HFF-Myc (cell line): Measurements from ENCODE around the gene CYP4V2.

Source experiments
- DNase-seq: peaks from one replicate; pipeline ENCODE4 v3.0.0-alpha.2; 2011; ENCODE audit warnings: low read depth; ENCODE audit errors: extremely low read depth
- H3K4me3 ChIP-seq: replicated peaks from 2 replicates; pipeline ENCODE4 v1.5.1; 2011; ENCODE audit warnings: low read depth, mild to moderate bottlenecking, control low read depth, low read length
- CTCF ChIP-seq: IDR thresholded peaks from 2 replicates; pipeline ENCODE4 v1.5.1; 2012; ENCODE audit warnings: mild to moderate bottlenecking, low read depth, low read length, control low read depth; ENCODE audit errors: missing control alignments

CYP4V2 gene

GRCh38 chr4:186166852-186167512 is 24.4 kb upstream of the CYP4V2 start:
- no peak overlapping the region for H3K4me3 ChIP-seq
- no peak for DNase-seq
- no peak for TF ChIP-seq CTCF

- no peak overlapping the region for H3K4me3 ChIP-seq
- DNase-seq = no peak
- no peak for TF ChIP-seq CTCF
Observed at GRCh38 chr4:186167605-186168004, 23.8 kb upstream of the CYP4V2 start.

- no peak for DNase-seq
- no peak overlapping the region for H3K4me3 ChIP-seq
- no peak for TF ChIP-seq CTCF
Observed at GRCh38 chr4:186168750-186169149, 22.6 kb upstream of the CYP4V2 start.

DNA sequence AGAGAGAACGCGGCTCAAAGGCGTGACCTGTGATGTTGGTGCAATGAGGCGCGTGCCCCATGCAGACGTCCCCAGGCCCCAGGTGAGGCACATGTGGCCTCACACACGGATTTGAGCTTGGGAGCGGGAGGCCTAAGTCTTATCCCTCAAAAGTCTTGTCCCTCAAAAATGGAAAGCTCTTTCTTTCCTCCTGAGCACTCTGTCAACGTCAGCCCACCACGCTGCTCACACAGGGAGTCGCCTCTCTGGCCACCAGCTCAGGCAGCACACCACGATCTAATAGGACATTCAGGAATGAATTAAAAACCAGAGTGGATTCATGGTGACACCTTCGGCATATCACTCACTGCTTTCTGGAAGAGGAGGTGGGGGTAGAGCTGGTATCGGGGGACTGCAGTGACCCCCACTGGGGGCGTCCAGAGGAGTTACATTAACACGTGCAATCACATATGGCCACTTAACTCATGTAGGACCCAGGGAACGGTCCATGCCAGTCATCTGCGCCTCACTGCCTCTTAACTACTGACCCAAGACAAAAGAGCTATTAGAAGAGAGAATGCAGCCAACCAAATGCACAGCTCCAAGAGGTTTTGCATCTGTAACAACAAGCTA is 21.9 kb upstream of the CYP4V2 start:
- H3K4me3 ChIP-seq = no peak overlapping the region
- DNase-seq = no peak

DNA sequence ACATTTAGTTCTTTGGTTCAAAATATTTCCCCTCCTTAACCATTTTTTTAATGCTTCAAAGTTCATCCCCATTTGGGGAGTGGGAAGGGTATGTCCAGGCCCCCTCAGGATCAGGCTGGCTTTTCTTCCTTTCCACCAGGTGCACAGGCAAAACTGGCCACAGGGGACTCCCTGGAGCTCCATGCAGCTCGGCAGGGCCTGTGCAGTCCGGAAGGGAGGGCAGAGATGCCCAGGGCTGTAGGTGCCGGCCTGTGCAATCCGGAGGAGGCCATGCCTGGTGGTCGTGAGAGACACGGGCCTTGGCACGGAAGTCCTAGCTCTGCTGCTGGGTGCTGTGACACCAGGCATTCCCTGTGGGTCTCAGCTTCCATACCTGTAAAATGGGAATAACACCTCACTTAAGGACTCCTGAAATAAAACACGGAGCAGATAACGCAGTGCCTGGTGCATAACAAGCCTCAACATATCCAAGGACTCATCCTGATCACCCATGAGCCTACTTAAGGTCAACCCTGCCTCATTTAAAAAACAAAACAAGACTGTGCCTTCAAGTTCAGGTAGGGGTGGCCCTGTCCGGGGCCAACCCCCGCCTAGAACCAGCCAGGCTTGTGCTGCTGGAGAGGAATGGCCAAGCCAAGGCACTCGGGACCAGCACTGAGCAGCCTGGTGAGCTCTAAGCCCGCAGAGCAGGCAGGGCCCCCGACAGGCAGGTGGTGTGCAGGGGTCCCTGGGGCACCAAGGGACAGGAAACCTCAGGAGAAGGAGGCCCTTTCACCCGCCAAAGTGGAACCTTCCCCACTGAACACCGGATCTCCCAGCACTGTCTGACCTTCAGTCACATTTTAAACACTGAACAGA is 21.2 kb upstream of the CYP4V2 start:
- DNase-seq = no peak
- no peak overlapping the region for H3K4me3 ChIP-seq
- no peak for TF ChIP-seq CTCF

More for the DNA sequence above, 21.9 kb upstream of the CYP4V2 start:
- TF ChIP-seq CTCF = no peak

- no peak overlapping the region for H3K4me3 ChIP-seq
- no peak for DNase-seq
- TF ChIP-seq CTCF = no peak
Observed at GRCh38 chr4:186170966-186171365, 20.4 kb upstream of the CYP4V2 start.
